ENCODE data around the gene GRB7.

DNA sequence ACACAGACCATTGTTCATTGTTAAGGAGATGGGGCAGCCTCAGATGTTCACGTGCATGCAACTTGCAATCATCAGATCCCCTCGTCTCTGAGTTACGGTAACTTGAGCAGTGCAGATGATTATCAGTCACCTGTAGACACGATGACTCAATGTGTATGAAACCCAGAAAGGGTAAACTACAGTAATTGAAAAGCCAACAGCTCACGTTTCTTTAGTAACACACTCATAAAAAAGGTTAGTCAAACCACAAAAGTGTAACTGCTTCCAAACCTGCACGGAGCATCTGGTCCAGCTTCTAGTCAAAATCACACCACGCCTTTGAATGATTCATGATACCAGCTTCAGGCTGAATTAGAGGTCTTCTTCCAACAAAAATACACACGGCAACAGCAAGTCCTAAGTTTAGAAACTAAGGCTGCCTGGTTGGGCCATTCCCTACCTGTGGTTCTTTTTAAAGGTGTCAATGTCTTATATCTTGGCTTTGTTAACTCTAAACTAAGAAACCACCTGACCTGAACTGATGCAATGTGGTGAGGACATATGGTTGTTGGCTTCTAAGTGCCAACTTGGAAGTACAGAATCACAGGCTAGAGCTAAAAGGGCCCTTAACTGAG lies 32.3 kb downstream of the GRB7 start:
- no peak for TF ChIP-seq EZH2 (IDR thresholded peaks at IDR 0.05; ENCODE audit: borderline replicate concordance, low read depth, low read length)
- TF ChIP-seq CTCF (IDR thresholded peaks at IDR 0.05 in 2 of 3, conservative IDR thresholded peaks at IDR 0.05 in 1 of 3; ENCODE audit: insufficient read depth in 2 of 3, low read depth in 1 of 3, low read length in 3 of 3): no peak
- no peak for TF ChIP-seq POLR2AphosphoS5 (IDR thresholded peaks at IDR 0.05; ENCODE audit: control insufficient read depth, insufficient read depth, low read depth, low read length)
- TF ChIP-seq, protein P1, sequence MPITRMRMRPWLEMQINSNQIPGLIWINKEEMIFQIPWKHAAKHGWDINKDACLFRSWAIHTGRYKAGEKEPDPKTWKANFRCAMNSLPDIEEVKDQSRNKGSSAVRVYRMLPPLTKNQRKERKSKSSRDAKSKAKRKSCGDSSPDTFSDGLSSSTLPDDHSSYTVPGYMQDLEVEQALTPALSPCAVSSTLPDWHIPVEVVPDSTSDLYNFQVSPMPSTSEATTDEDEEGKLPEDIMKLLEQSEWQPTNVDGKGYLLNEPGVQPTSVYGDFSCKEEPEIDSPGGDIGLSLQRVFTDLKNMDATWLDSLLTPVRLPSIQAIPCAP (CRISPR knock-in tag; IDR thresholded peaks at IDR 0.05; ENCODE audit: borderline replicate concordance): no peak
- no peak for TF ChIP-seq ZNF318 (IDR thresholded peaks at IDR 0.05; ENCODE audit: borderline replicate concordance in 1 of 2, low read depth in 1 of 2)
- TF ChIP-seq CHD1 (IDR thresholded peaks at IDR 0.05; ENCODE audit: low read length): no peak
- TF ChIP-seq RAD21 (CRISPR knock-in tag; conservative IDR thresholded peaks at IDR 0.05 in 1 of 2, IDR thresholded peaks at IDR 0.05 in 1 of 2): no peak
- TF ChIP-seq, protein P2, sequence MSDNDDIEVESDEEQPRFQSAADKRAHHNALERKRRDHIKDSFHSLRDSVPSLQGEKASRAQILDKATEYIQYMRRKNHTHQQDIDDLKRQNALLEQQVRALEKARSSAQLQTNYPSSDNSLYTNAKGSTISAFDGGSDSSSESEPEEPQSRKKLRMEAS (CRISPR knock-in tag; IDR thresholded peaks at IDR 0.05): no peak
- TF ChIP-seq ZNF449 (CRISPR knock-in tag; IDR thresholded peaks at IDR 0.05): no peak
- no peak for TF ChIP-seq ZBTB26 (CRISPR knock-in tag; IDR thresholded peaks at IDR 0.05)

Measured in K562 (cell line).